GM18951 (cell line): ENCODE results near the gene ABHD2.

ENCODE experiments used
- POLR2A ChIP-seq: IDR thresholded peaks from 4 replicates; pipeline ENCODE4 v1.6.1; 2011; ENCODE audit warnings: mild to moderate bottlenecking; ENCODE audit not compliant: insufficient read length, insufficient read depth; ENCODE audit errors: extremely low read depth
- in situ Hi-C: fragments of 300-500 bp; cut with MboI; formaldehyde crosslinking; loops from one replicate; pipeline ENCODE4 v1.12.0; 2022; ENCODE audit warnings: low sequenced_read_pairs, mixed read lengths, inconsistent platforms; ENCODE audit not compliant: unreplicated experiment

ABHD2 gene

DNA sequence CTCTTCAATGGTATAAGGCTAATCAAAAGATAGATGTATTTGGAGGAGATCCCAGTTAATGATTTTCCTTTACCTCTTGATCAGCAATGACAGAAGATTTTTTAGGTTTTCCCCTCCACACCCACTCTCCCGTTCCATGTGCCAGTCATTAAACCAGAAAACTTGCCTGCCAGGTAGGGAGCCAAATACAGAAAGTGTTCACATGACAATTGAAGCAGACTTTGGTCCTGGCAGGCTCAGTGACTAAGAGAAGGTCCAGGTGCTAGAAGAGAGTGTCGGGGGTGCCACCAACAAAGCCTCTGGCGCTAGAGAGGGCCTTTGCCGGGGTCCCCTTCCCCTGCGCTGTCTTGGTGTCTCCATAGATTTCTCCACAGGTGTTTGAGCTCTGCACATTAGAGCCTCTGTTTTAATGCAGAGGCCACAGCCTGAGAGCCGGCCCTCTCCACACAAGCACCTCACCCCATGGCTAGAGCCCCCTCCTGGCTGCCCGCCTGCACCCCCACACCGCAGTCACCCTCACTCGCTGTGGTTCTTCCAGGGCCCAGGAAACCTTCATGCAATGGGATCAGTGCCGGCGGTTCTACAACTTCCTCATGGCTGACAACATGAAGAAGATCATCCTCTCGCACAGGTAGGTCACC lies 96.8 kb downstream of the ABHD2 start:
- in situ Hi-C loops = no loop called here
- no peak for TF ChIP-seq POLR2A

DNA sequence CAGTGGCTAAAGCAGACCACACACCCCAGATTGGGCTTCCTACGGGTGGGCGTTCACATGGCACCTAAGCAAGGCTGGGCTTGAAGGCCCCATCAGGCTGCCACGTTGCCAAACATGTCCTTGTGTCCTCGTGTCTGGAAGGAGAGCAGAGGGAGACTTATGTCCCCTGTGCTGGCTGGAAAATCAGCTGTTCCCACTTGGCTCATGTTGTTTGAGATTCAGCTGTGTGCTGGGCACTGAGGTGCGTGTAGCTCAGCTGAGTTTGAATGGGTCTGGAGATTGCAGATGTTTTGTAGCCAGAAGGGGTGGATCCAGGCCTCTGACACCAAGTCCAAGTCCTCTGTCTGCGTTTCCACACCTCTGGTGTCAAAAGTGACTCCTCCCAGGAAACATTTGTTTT lies 98.5 kb downstream of the ABHD2 start:
- in situ Hi-C loops = no loop called here
- TF ChIP-seq POLR2A = no peak

DNA sequence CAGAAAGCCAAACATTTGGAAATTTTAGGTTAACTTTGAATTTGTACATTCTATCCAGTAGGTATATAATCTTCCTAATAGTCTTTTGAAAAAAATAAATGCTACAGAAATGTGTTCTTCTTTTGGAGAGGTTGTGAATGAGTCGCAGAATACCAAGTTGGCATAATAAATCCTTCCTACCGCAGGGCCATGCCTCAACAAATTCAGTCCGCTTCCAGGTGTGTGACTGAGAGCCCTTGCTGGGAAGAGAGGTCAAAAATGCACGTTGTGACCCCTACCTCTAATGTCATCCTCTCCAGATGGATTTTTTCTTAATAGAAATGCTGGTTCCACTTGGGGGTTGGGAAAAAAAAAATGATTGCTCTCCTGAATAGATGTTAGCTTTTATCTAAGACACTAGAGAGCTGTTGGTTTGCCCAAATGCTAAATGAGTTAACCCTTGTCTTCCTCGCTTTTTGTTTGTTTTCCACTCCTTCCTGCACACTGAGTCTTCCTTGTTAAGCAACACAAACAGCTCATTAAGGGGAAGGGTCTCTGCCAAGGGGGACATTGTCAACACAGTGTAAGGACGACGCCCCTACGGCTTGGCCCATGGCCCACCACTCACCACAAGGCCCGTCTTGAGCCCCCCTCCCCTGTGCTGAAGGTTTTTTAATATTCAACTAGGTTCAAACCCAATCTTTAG lies 99.2 kb downstream of the ABHD2 start:
- no peak for TF ChIP-seq POLR2A
- in situ Hi-C loops = no loop called here

DNA sequence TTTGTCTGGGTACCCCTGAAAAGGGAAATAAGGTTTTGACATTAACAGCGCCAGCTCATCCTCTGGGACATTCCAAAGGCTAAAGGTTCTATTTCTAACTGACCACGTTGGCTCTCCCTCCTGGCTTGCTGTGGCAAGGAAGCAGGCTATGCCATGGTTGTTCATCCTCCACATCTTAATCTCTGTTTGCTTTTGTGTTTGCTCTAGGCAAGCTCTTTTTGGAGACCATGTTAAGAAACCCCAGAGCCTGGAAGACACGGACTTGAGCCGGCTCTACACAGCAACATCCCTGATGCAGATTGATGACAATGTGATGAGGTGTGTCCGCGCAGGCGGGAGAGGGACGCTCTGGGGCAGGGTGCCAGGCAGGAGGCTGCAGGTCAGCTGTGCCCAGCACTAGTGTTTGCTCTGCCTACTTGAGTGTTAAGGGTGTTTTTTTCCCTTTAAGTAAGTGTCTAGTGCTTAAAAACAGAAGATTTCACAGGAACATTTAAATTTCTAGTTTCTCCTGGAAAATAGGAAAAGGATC lies 99.8 kb downstream of the ABHD2 start:
- TF ChIP-seq POLR2A = no peak
- in situ Hi-C loops = no loop called here

DNA sequence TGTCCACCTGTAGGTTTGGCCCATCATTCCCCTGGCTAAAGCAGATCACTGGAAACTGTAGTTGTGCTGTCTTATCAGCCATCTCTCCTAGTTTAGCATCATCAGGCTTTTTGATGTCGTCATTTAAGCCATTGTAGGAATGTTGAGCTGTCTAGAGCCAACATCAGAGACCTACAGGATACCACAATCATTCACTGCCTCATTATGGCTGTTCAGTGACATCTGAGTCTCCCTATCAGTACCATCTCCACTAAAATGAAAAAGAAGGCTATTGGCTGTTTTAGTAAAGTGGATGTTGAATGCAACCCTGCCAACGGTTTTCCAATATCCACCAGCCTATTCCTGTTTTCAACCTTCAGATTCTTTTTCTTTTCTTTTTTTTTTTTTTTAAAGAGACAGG lies 103.9 kb downstream of the ABHD2 start:
- TF ChIP-seq POLR2A = no peak
- in situ Hi-C loops = no loop called here

DNA sequence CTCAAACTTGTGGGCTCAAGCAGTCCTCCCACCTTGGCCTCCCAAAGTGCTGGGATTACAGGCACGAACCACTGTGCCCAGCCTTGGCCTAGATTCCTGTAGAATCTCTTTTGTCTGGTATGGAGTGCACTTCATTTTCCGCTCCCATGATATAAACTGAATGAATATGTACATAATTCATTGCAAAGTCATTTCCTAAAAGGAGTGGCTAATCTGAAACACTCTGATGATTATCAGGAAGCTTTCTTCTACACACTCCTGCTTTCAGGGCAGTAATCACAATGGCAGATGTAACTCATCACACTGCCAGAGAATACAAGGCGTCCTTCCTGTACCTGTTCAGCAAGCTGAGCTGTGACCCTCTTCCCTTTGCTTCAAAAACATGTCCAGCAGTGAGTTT lies 104.5 kb downstream of the ABHD2 start:
- in situ Hi-C loops = no loop called here
- TF ChIP-seq POLR2A = no peak

DNA sequence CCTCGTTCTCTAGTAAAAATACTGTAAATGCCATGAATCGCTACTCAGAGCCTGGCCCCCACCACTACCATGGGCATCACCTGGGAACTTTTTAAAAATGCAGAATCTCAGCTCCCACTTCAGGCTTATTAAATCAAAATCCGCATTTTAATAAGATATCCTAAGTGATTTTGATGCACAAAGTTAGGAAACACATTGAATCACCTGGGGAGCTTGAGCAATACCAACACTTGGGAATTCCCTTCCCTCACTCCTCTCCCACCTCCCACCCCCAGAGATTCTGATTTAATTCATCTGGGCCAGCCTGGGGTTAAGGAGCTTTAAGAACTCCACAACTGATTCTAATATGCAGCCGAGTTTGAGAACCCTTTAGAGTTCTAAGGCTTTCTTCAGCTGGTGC lies 106.4 kb downstream of the ABHD2 start:
- in situ Hi-C loops = no loop called here
- TF ChIP-seq POLR2A = no peak

DNA sequence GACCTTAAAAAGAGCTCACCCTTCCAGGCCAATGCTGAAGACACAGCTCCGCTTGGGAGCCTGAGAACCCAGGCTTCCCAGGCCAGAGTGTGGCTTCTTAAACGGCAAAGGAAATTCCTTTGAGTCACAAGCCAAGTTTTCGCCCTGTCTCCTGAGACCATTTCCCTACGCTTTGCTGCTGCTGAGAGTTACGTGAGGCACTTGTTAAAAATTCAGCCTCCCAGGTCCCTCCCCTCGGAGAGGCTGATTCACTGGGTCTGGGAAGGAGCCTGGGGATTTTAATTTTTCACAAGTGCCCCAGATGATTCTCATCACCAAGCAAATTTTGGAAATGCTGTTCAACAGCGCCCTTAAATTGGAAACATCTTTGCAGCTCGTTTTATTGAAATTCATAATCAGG lies 107.6 kb downstream of the ABHD2 start:
- no peak for TF ChIP-seq POLR2A
- in situ Hi-C loops = no loop called here

DNA sequence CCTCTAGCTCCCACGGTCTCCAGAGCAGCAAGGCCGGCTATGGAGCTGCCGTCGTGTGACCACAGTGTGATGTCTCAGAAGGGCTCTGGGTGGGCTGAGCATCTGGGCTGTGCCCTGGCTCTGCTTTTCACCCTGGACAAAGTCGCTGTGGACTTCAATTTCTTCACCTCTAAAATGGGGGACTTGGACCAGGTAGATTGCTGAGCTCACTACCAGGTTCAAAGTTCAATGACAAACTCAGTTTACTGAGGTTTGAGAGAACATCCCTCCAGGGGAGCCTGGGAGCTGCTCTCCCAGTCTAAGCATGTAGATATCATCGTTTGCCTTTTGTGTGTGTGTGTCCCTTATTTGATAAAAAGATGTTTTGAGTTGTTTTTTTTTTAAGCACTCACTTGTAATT lies 108.0 kb downstream of the ABHD2 start:
- in situ Hi-C loops = no loop called here
- TF ChIP-seq POLR2A = no peak

DNA sequence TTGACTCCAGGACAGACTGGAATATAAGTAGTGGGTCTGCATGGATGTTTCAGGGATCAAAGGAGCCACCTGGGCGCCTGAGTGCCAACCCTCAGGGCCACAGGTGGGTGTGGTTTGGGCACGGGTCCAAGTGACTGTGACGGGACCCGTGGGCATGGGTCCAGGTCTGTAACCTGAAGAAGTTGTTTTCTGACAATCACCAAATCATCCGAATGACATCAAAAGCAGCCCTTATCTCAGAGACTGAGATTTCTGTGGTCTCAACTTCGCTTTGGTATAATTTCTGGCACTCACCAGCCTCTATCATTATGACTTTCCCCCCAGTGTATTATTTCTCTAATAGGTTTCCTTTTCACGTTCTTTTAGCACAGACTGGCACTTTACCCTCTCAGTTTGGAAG lies 108.7 kb downstream of the ABHD2 start:
- in situ Hi-C loops = no loop called here
- TF ChIP-seq POLR2A = no peak

DNA sequence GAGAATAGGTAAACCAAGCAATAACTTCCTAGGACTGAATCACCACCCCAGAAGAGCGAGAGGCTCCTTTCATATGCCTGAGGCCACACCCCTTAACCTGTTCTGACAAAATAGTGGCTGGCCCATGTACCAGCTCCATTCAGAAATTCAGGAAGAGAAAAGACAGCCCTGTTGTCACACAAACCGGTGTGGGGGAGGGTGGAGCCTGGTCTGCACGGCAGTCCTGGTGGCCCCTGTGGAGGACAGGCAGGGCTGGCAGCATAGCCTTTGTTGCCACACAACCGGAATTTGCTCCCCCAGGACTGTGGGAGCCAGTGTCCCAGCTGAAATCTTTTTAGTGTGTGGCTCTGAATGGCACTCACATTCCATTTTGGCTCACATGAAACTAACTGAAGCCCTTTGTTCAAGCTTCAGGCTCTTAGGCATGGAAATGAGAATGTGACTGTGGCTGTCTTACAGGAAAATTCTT lies 109.3 kb downstream of the ABHD2 start:
- in situ Hi-C loops = no loop called here
- no peak for TF ChIP-seq POLR2A

DNA sequence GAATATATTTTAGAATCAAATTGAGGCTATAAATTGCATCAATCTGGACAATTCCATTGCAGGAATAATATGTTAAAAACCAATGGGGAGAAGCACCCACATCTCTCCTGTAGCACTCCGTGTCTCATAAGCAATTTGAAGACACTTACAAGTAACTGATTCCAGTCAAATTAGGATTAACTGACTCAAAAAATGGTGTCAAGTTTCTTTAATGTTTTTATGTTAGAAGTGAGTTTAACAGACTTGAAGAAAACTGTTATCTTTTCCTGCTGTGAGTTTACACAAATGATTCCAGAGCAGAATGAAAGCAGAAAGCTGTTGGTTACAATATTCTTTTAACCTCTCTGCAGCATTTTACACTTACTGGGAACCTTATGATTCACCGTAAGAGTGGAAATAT lies 109.9 kb downstream of the ABHD2 start:
- TF ChIP-seq POLR2A = no peak
- in situ Hi-C loops = no loop called here

DNA sequence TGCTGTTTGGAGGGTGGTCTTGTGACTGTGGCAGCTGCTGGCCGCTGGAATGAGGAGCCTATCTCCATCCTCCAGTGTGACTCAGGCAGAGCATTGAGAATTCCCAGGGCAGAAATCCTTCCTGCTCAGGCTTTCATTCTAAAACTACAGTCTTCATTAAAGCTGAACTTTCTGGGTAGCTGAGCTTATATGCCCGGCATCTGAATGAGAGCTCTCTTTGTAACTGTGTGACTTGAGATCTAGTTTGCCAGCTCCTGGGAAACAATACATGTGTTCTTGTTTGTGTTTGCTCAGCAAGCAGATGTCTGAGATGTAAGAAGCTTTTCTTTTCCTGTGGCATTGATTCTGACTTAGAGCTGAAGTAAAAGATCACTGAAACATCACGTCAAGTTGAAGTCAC lies 110.7 kb downstream of the ABHD2 start:
- in situ Hi-C loops = no loop called here
- TF ChIP-seq POLR2A = no peak

DNA sequence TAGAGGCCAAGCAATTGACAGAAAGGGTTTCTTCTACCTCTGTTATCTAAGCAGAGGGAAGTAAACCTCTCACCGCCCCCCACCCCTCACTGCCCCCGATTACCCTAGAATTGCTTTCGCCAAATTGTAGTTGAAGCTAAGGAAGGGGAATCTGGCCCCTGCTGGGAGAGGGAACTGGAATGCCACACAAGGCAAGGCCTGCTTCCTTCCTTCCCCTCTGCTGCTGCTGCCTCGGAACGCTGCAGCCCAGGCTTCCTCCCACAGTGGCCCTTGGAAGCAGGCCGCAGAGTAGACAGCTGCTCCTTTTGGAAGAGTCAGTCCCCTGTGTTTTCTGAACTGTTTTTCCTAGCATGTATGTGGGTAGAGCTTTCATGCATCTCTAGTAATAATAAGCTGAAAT lies 111.5 kb downstream of the ABHD2 start:
- in situ Hi-C loops = no loop called here
- no peak for TF ChIP-seq POLR2A
